B cell (primary cell): ENCODE data around the gene STX18. TPM values are rescaled to one million over a fixed set of nuclear protein-coding genes. Genes with fewer than 3 reads are reported as not detected.

Experiments
- ATAC-seq: fragments of 200-7000 bp; cut with Tn5 transposase; one replicate; pipeline ENCODE4 v1.10.0; 2021; ENCODE audit warnings: low read depth, mild to moderate bottlenecking, moderate number of reproducible peaks, moderate library complexity
- CTCF ChIA-PET: fragments of 350-600 bp; sonication (Branson Sonifier 250); formaldehyde crosslinking; loops from one replicate; lab custom pipeline; 2021; ENCODE audit warnings: antibody characterized with exemption, inconsistent platforms; lab: Charles Lee
- POLR2A ChIA-PET: fragments of 350-600 bp; sonication (Branson Sonifier 250); formaldehyde crosslinking; loops from one replicate; lab custom pipeline; 2021; ENCODE audit warnings: antibody characterized with exemption; lab: Charles Lee
- DNase-seq: peaks from one replicate; pipeline ENCODE4 v3.0.0; 2013
- H2AFZ ChIP-seq: 2 replicates; pipeline ENCODE4 v1.6.1; 2012; ENCODE audit warnings: mild to moderate bottlenecking, low read depth, low read length; ENCODE audit not compliant: insufficient read depth, poor library complexity, severe bottlenecking
- H3K27ac ChIP-seq, 2 donors: 1 replicate in 1 of 2; 2 replicates in 1 of 2; pipeline ENCODE4 v1.5.1; 2012 to 2013; ENCODE audit warnings: low read length in 2 of 2, mild to moderate bottlenecking in 2 of 2, moderate library complexity in 1 of 2
- H3K27me3 ChIP-seq, 4 experiments: fragments of 200-600 bp in 1 of 4; sonication (generic) in 1 of 4; replicated peaks in 1 of 4; 1 replicate in 2 of 4; 2 replicates in 2 of 4; pipeline versions ENCODE4 v1.6.1 to v1.7.0; 2013 to 2016; ENCODE audit warnings: low read length in 3 of 4, mild to moderate bottlenecking in 2 of 4, mixed read lengths in 1 of 4, moderate library complexity in 1 of 4; ENCODE audit not compliant: insufficient read depth in 4 of 4, control insufficient read depth in 3 of 4; ENCODE audit errors: control extremely low read depth in 1 of 4
- H3K36me3 ChIP-seq, 2 experiments: replicated peaks in 1 of 2; 1 replicate in 1 of 2; 2 replicates in 1 of 2; pipeline versions ENCODE4 v1.6.1 to v1.7.1; 2013; ENCODE audit warnings: low read length in 1 of 2; ENCODE audit not compliant: insufficient read depth in 2 of 2, control insufficient read depth in 1 of 2; ENCODE audit errors: control extremely low read depth in 1 of 2, extremely low read depth in 1 of 2
- H3K4me1 ChIP-seq, 2 donors: fragments of 200-600 bp in 1 of 2; sonication (generic) in 1 of 2; 1 replicate in 1 of 2; 2 replicates in 1 of 2; pipeline versions ENCODE4 v1.5.1 to v1.6.1; 2013 to 2017; ENCODE audit warnings: low read length in 2 of 2; ENCODE audit not compliant: control insufficient read depth in 2 of 2, insufficient read depth in 2 of 2
- H3K4me2 ChIP-seq: replicated peaks from 2 replicates; pipeline ENCODE3; 2012; ENCODE audit warnings: mild to moderate bottlenecking, low read depth, low read length; ENCODE audit not compliant: poor library complexity, severe bottlenecking
- H3K4me3 ChIP-seq, 5 experiments: fragments of 200-600 bp in 1 of 5; sonication (generic) in 1 of 5; 1 replicate in 3 of 5; 2 replicates in 2 of 5; pipeline versions ENCODE4 v1.5.1 to v1.7.0; 2011 to 2016; ENCODE audit warnings: low read length in 4 of 5, mild to moderate bottlenecking in 4 of 5, low read depth in 2 of 5, control low read depth in 1 of 5, moderate library complexity in 1 of 5; ENCODE audit not compliant: insufficient read depth in 1 of 5; ENCODE audit errors: control extremely low read depth in 1 of 5, extremely low read depth in 1 of 5
- H3K79me2 ChIP-seq: fragments of 200-600 bp; sonication (generic); one replicate; pipeline ENCODE4 v1.6.0; 2016; ENCODE audit warnings: low read length; ENCODE audit not compliant: control insufficient read depth, insufficient read depth
- H3K9ac ChIP-seq: fragments of 200-600 bp; sonication (generic); 2 replicates; pipeline ENCODE4 v1.6.1; 2017; ENCODE audit warnings: mild to moderate bottlenecking, low read length, moderate library complexity
- H3K9me3 ChIP-seq, 3 donors: one replicate each; pipeline versions ENCODE4 v1.6.1 to v1.7.1; 2013; ENCODE audit warnings: low read length in 2 of 3; ENCODE audit not compliant: control insufficient read depth in 2 of 3, insufficient read depth in 1 of 3; ENCODE audit errors: control extremely low read depth in 1 of 3
- H4K20me1 ChIP-seq: 2 replicates; pipeline ENCODE4 v1.6.0; 2012; ENCODE audit warnings: mild to moderate bottlenecking, low read length; ENCODE audit not compliant: insufficient read depth, control insufficient read depth, poor library complexity, severe bottlenecking
- H3K27ac Mint-ChIP-seq: one replicate; pipeline ENCODE4 v1.8.0; 2021; ENCODE audit warnings: mixed read lengths
- H3K27me3 Mint-ChIP-seq: one replicate; pipeline ENCODE4 v1.8.0; 2021; ENCODE audit warnings: mixed read lengths
- H3K4me1 Mint-ChIP-seq: one replicate; pipeline ENCODE4 v1.8.0; 2021; ENCODE audit warnings: mixed read lengths
- H3K4me3 Mint-ChIP-seq: one replicate; pipeline ENCODE4 v1.8.0; 2021; ENCODE audit warnings: mixed read lengths
- H3K9me3 Mint-ChIP-seq: one replicate; pipeline ENCODE4 v1.8.0; 2022; ENCODE audit warnings: mixed read lengths; ENCODE audit not compliant: insufficient read depth
- CTCF ChIP-seq: fragments of 200-600 bp; IDR thresholded peaks from one replicate; pipeline ENCODE4 v1.8.0; 2022; ENCODE audit warnings: antibody characterized with exemption, mild to moderate bottlenecking
- EZH2 ChIP-seq: IDR thresholded peaks from 2 replicates; pipeline ENCODE4 v1.6.1; 2012; ENCODE audit warnings: borderline replicate concordance, low read depth, mild to moderate bottlenecking, moderate library complexity, low read length; ENCODE audit not compliant: insufficient read depth, poor library complexity, severe bottlenecking
- WGBS: methylation state at CpG from one replicate; pipeline ENCODE4 v1.1.5; 2013; ENCODE audit warnings: missing lambda C conversion rate; ENCODE audit not compliant: insufficient coverage; 5-methylcytosine and 5-hydroxymethylcytosine counted together
- intact Hi-C: fragments of 100-400 bp; cut with micrococcal nuclease; formaldehyde crosslinking; loops from one replicate; pipeline ENCODE4 v1.10.0; 2022
- polyA plus RNA-seq: library from polyadenylated mRNA; depleted of rRNA; stranded (reverse); fragments of >200 nt; gene quantifications from 2 replicates; pipeline ENCODE4 v1.2.3, GENCODE V29; 2012
- total RNA-seq, 2 donors: library from RNA; stranded (reverse); fragments of 120-200 nt in 1 of 2; gene quantifications; 1 replicate in 1 of 2; 2 replicates in 1 of 2; pipeline versions ENCODE4 v1.2.3 to v1.2.4, GENCODE V29; 2013 to 2022

STX18 gene
- total and polyA plus RNA-seq, 2 donors (not counting 1 experiment from before 2014, with no cell fraction given): 20.3 to 33.6 TPM

DNA sequence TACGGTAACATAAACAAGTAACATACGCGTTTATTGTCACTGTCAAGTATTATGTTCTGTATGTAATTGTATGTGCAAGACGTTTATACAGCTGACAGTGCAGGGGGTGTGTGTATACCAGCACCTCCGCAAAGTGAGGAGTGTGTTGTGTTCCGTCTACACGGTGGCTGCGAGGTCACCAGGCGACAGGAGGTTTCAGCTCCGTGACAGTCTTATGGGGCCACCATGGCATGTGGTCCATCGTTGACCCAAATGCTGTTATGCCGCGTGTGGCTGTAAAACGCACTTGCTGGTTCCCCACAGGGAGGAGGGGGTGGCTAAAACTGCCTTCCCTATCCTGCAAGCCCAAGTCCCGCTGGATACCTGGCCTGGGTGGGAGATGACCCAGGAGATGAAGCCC, 129.9 kb downstream of the STX18 start:
- peaks cover 0 to 3% of the 10 kb centered on the region in 2 experiments for H3K36me3 ChIP-seq
- H3K27me3 ChIP-seq: no peaks in the 10 kb centered on the region
- H3K4me1 Mint-ChIP-seq: no peaks in the 10 kb centered on the region
- 95% methylated on average over 9 of the region's 15 CpGs for WGBS
- no peaks in the 10 kb centered on the region for H4K20me1 ChIP-seq
- no peak overlapping the region for H3K4me2 ChIP-seq
- H3K4me3 ChIP-seq: no peak overlapping the region
- ChIA-PET POLR2A (no interaction called here), CTCF (no interaction called here)
- no peak for TF ChIP-seq CTCF
- TF ChIP-seq EZH2: no peak
- H3K27me3 Mint-ChIP-seq: no peaks in the 10 kb centered on the region
- no peaks in the 10 kb centered on the region for H3K9me3 Mint-ChIP-seq
- intact Hi-C loops: no loop called here
- H3K4me3 Mint-ChIP-seq: no peak overlapping the region
- H3K27ac ChIP-seq: no peak overlapping the region
- no peak for ATAC-seq
- no peak overlapping the region for H3K9ac ChIP-seq
- no peak overlapping the region for H3K27ac Mint-ChIP-seq
- DNase-seq: no peak
- H3K4me1 ChIP-seq: no peaks in the 10 kb centered on the region
- H3K9me3 ChIP-seq: peaks cover 0 to 16% (median 0%) of the 10 kb centered on the region in 3 donors
- H3K79me2 ChIP-seq: no peaks in the 10 kb centered on the region
- H2AFZ ChIP-seq: no peak overlapping the region

GRCh38 chr4:4410271-4410670, 131.6 kb downstream of the STX18 start:
- no peak overlapping the region for H3K27ac ChIP-seq
- no peak overlapping the region for H3K9ac ChIP-seq
- Mint-ChIP-seq H3K9me3 (no peaks in the 10 kb centered on the region), H3K4me1 (no peaks in the 10 kb centered on the region), H3K27me3 (no peaks in the 10 kb centered on the region), H3K27ac (no peak overlapping the region), H3K4me3 (no peak overlapping the region)
- no peak for TF ChIP-seq EZH2
- TF ChIP-seq CTCF: no peak
- no peaks in the 10 kb centered on the region for H3K36me3 ChIP-seq
- 88% methylated on average over 14 of the region's 15 CpGs for WGBS
- intact Hi-C loops: no loop called here
- no peaks in the 10 kb centered on the region for H4K20me1 ChIP-seq
- no peaks in the 10 kb centered on the region for H3K4me1 ChIP-seq
- no peak overlapping the region for H2AFZ ChIP-seq
- no peak overlapping the region for H3K4me3 ChIP-seq
- H3K27me3 ChIP-seq: no peaks in the 10 kb centered on the region
- no peak for ATAC-seq
- CTCF ChIA-PET: no interaction called here
- DNase-seq: no peak
- peaks cover 0 to 1% (median 0%) of the 10 kb centered on the region in 3 donors for H3K9me3 ChIP-seq
- H3K79me2 ChIP-seq: no peaks in the 10 kb centered on the region
- POLR2A ChIA-PET: no interaction called here
- H3K4me2 ChIP-seq: no peak overlapping the region
